ENCODE data around the gene BDKRB1. TPM values are rescaled to one million over a fixed set of nuclear protein-coding genes. Genes with fewer than 3 reads are reported as not detected.

The BDKRB1 gene
- total RNA-seq: not detected in 2 replicates

GRCh38 chr14:96255501-96256366 lies at the start of gene BDKRB1:
Gene BDKRB1 (plus strand): TSS chr14:96256210. CDS start chr14:96263683, 7,473 bp downstream.
- no peak for DNase-seq (ENCODE audit: low read depth in 2 of 2)

GRCh38 chr14:96206461-96206860 lies 49.5 kb upstream of the BDKRB1 start:
- no peak for DNase-seq (ENCODE audit: low read depth in 2 of 2)

- no peak for DNase-seq (ENCODE audit: low read depth in 2 of 2)
These were observed 48.3 kb upstream of the BDKRB1 start for GRCh38 chr14:96207686-96208085.

- DNase-seq (ENCODE audit: low read depth in 2 of 2): no peak
These were observed 47.3 kb upstream of the BDKRB1 start for GRCh38 chr14:96208739-96209138.

GRCh38 chr14:96212140-96212539 lies 43.9 kb upstream of the BDKRB1 start:
- DNase-seq (ENCODE audit: low read depth in 2 of 2): no peak

DNA sequence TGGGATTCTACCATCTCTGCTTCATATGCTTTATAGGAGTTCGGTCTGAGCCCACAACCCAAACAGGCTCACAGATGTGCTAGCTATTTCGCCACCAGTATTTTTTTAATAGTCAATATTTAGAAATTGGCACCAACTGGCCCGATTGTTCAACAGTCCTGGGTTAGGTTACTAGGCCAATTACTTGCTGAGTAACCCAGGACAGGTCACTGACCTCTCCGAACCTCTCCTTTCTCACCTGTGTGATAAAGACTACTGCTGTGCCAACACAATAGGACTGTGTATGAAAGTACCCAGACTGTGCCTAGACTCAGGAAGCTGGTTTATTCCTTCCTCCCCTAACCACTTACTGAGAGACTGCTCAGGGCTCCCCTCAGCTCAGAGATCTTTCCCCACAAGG lies 43.1 kb upstream of the BDKRB1 start:
- DNase-seq (ENCODE audit: low read depth in 2 of 2): no peak

DNA sequence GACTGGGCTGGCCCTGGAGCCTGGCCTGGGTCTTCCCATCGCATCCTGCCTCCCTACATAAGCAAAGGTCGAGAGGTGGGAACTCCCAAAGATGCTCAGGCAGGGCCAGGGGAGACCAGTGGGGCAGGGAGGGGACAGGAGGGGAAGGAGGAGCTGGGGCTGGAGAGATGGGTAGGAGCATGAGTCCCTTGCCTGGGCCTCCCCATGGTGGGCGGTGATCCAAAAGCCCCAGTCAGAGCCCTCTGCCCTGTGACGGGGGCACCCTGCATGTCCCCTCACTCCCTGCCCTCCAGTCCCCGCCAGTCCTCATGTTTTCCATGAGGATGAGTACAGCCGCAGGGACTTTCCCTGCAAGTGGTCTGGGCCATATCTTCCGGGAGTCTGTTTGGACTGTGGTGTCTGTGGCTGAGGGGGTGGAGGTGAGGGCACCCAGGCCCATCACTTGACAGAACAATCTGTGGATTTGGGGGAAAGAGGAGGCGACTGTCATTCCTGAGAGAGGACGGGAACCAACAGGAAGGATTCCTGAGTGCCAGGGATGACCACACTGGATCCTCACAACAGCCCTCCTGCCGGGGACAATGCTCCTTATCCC lies 42.0 kb upstream of the BDKRB1 start:
- no peak for DNase-seq (ENCODE audit: low read depth in 2 of 2)

GRCh38 chr14:96214793-96215192 lies 41.2 kb upstream of the BDKRB1 start:
- no peak for DNase-seq (ENCODE audit: low read depth in 2 of 2)

GRCh38 chr14:96215452-96216244 lies 40.4 kb upstream of the BDKRB1 start:
- DNase-seq (ENCODE audit: low read depth in 2 of 2): no peak

DNA sequence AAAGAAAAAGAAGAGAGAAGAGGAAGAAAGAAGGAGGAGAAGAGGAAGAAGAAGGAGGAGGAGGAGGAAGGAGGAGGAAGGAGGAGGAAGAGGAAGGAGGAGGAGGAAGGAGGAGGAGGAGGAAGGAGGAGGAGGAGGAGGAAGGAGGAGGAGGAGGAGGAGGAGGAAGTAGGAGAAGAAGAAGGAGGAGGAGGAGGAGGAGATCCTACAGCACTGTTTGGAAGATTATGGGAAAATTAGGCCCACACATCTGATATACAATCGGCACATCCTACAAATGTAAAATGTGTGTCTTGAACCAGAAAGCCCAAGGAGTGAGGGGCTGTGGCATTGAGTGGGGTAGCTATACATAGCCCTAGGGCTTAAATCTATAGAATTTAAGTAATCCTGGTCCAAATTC lies 39.4 kb upstream of the BDKRB1 start:
- no peak for DNase-seq (ENCODE audit: low read depth in 2 of 2)

DNA sequence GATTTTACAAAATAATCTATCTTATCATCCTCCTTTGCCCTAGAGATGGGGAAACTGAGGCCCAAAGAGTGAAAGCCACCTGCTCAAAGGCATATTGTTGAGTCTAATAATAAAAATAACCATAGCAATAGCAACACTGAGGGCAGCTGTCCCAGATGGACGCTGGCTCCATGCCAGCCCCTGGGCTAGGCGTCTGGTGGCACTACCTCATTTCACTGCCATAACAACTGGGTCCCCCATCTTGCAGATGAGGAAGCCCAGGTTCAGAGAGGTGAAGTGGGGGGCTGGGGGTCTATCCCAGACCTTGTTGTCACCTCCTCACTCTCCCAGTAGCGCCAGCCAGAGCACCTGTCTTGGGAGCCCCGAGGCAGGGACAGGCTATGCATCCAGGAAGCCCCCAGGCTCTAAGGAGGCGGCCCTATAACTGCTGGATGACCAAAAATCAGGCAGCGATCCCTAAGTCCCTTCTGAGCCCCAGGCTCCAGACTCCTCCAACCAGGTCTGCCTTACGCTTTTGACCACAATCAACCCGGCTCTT lies 38.6 kb upstream of the BDKRB1 start:
- DNase-seq (ENCODE audit: low read depth in 2 of 2): no peak

DNA sequence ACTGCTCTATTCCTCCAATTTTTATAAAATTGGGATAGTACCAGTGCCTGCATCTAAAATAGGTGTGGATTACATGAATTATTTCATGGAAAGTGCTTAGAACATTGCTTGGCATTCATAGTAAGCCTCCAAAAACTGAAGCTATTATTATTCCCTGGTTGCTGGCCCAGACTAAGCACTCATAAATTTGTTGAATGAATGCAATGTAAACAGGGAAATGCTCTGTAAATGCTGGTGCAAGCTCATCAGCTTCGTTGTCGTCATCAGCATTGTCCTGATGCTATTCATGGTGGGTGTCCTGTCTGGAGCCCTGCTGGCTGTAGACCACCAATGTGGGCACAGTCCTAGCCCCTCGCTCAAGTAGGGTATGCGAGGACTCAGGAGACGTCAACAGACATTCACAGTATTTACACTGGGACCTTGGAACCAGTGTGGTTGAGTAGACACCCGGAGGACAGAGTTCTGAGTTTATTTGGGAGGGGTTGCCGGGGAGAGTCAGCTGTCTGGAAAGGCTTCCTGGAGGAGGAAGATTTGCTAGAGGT lies 34.8 kb upstream of the BDKRB1 start:
- no peak for DNase-seq (ENCODE audit: low read depth in 2 of 2)

GRCh38 chr14:96221841-96222240 lies 34.2 kb upstream of the BDKRB1 start:
- DNase-seq (ENCODE audit: low read depth in 2 of 2): no peak

DNA sequence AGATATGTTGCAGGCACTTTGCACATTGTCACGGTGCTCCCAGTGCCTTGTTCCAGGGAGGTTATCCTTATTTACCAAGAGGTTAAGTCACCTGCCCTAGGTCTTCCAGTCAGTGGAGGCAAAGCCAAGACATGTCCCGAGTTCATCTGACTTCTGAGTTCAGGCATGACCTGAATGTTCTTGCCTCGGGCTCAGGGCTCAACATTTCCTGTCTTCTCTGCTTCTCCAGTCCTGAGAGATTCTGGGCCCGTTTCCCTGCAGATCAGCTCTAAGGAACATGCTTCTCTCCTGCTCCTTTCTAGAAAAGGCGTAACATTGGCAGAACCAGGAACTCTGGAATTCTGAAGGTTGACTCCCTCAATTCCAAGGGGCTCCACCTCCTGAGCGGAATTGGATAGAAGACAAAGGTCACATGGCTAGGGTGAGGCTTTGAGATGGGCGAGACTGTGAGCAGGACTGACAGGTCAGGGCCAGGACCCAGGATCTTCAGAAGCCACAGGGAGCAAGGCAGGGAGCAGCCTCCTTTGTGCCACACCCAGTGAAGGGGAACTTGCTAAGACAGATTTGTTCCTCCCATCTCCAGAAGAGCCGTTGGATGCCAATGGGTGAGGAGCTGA lies 31.4 kb upstream of the BDKRB1 start:
- no peak for DNase-seq (ENCODE audit: low read depth in 2 of 2)

DNA sequence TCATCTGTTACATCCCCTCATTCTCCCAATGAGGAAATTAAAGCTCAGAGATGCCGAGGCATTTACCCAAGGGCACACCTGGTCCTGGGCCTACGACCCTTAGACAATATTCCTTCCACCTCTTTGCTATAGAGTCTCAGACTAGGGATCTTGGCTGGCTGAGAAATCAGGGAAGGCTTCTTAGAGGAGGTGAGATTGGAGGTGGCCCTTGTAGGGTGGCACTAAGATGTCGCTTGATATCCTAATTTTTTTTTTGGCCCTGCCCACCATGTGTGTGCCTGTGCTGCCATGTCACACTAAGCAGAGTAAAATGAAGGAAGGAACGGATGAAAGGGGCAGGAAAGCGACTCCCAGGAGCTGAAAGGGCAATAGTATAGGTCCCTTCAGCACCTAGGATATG lies 30.8 kb upstream of the BDKRB1 start:
- no peak for DNase-seq (ENCODE audit: low read depth in 2 of 2)

- no peak for DNase-seq (ENCODE audit: low read depth in 2 of 2)
These were observed 30.3 kb upstream of the BDKRB1 start for GRCh38 chr14:96225745-96226151.

DNA sequence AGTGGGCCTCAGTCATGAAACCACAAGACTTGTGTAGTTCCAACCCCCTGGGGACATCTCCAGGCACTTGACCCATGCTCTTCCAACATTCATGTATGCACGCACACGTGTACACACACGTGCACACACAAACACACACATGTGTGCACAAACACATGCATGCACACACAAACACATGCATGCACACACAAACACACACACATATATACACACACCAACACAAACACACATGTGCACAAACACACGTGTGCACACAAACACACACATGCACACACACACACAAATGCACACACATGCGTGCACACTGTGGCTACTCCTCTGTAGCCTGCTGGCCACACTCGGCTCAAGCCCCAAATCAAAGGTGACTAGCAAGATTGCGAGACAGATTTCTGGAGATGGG lies 28.6 kb upstream of the BDKRB1 start:
- DNase-seq (ENCODE audit: low read depth in 2 of 2): no peak

GRCh38 chr14:96229315-96229714 lies 26.7 kb upstream of the BDKRB1 start:
- no peak for DNase-seq (ENCODE audit: low read depth in 2 of 2)

GRCh38 chr14:96231056-96231455 lies 25.0 kb upstream of the BDKRB1 start:
- no peak for DNase-seq (ENCODE audit: low read depth in 2 of 2)

- no peak for DNase-seq (ENCODE audit: low read depth in 2 of 2)
These were observed 24.4 kb upstream of the BDKRB1 start for GRCh38 chr14:96231526-96232130.

GRCh38 chr14:96232506-96232905 lies 23.5 kb upstream of the BDKRB1 start:
- no peak for DNase-seq (ENCODE audit: low read depth in 2 of 2)
